Measurements from ENCODE around the gene PSME3IP1.

PSME3IP1 gene

GRCh38 chr16:57186872-57187854, 1.3 kb upstream of the PSME3IP1 start:
- H3K79me2 ChIP-seq (ENCODE audit: low read length) = peaks cover 92% of the 10 kb centered on the region
- H3K36me3 ChIP-seq (replicated peaks; ENCODE audit: low read depth, low read length) = peaks cover 8% of the 10 kb centered on the region
- H3K27me3 ChIP-seq (ENCODE audit: low read depth, low read length) = no peaks in the 10 kb centered on the region
- TF ChIP-seq EZH2phosphoT487 (IDR thresholded peaks at IDR 0.05; ENCODE audit: low read depth) (no peak), CTCF (IDR thresholded peaks at IDR 0.05; ENCODE audit: low read depth, low read length) (no peak)
- H3K27ac ChIP-seq (ENCODE audit: low read length) = peak overlapping the region; percentile 56
- H3K4me1 ChIP-seq (ENCODE audit: low read length) = peaks cover 18% of the 10 kb centered on the region
- peaks cover 21% of the 10 kb centered on the region for H4K20me1 ChIP-seq (ENCODE audit: insufficient read depth, low read length)
- peak overlapping the region; percentile 95 for H3K4me2 ChIP-seq (ENCODE audit: low read length)
- no peaks in the 10 kb centered on the region for H3K9me3 ChIP-seq (ENCODE audit: insufficient read depth, low read length)
- H2AFZ ChIP-seq (ENCODE audit: low read depth, low read length) = no peak overlapping the region
- H3K9ac ChIP-seq (ENCODE audit: low read length) = peak overlapping the region; percentile 89
- peak overlapping the region; percentile 95 for H3K4me3 ChIP-seq (ENCODE audit: low read length)

GRCh38 chr16:57185446-57185944, 344 bp downstream of the PSME3IP1 start:
- Histone ChIP-seq H3K79me2 (ENCODE audit: low read length) (peaks cover 94% of the 10 kb centered on the region), H3K36me3 (replicated peaks; ENCODE audit: low read depth, low read length) (peaks cover 8% of the 10 kb centered on the region), H2AFZ (ENCODE audit: low read depth, low read length) (peak overlapping the region; percentile 60), H3K9ac (ENCODE audit: low read length) (peak overlapping the region; percentile 77), H3K27me3 (ENCODE audit: low read depth, low read length) (no peaks in the 10 kb centered on the region), H3K4me1 (ENCODE audit: low read length) (peaks cover 18% of the 10 kb centered on the region), H4K20me1 (ENCODE audit: insufficient read depth, low read length) (peaks cover 7% of the 10 kb centered on the region), H3K9me3 (ENCODE audit: insufficient read depth, low read length) (no peaks in the 10 kb centered on the region), H3K27ac (ENCODE audit: low read length) (peak overlapping the region; percentile 57), H3K4me2 (ENCODE audit: low read length) (peak overlapping the region; percentile 94), H3K4me3 (ENCODE audit: low read length) (peak overlapping the region; percentile 87)
- no peak for TF ChIP-seq CTCF (IDR thresholded peaks at IDR 0.05; ENCODE audit: low read depth, low read length)
- TF ChIP-seq EZH2phosphoT487 (IDR thresholded peaks at IDR 0.05; ENCODE audit: low read depth) = no peak

GRCh38 chr16:57184887-57185445, 873 bp downstream of the PSME3IP1 start:
- H3K4me1 ChIP-seq (ENCODE audit: low read length) = peaks cover 18% of the 10 kb centered on the region
- peaks cover 90% of the 10 kb centered on the region for H3K79me2 ChIP-seq (ENCODE audit: low read length)
- peak overlapping the region; percentile 94 for H3K4me2 ChIP-seq (ENCODE audit: low read length)
- H3K36me3 ChIP-seq (replicated peaks; ENCODE audit: low read depth, low read length) = peaks cover 6% of the 10 kb centered on the region
- no peak for TF ChIP-seq EZH2phosphoT487 (IDR thresholded peaks at IDR 0.05; ENCODE audit: low read depth)
- TF ChIP-seq CTCF (IDR thresholded peaks at IDR 0.05; ENCODE audit: low read depth, low read length) = no peak
- peaks cover 6% of the 10 kb centered on the region for H4K20me1 ChIP-seq (ENCODE audit: insufficient read depth, low read length)
- no peaks in the 10 kb centered on the region for H3K27me3 ChIP-seq (ENCODE audit: low read depth, low read length)
- peak overlapping the region; percentile 57 for H3K27ac ChIP-seq (ENCODE audit: low read length)
- peak overlapping the region; percentile 87 for H3K4me3 ChIP-seq (ENCODE audit: low read length)
- H3K9me3 ChIP-seq (ENCODE audit: insufficient read depth, low read length) = no peaks in the 10 kb centered on the region
- H2AFZ ChIP-seq (ENCODE audit: low read depth, low read length) = peak overlapping the region; percentile 60; the same call in 1 of the 2 replicates
- H3K9ac ChIP-seq (ENCODE audit: low read length) = peak overlapping the region; percentile 77

- Histone ChIP-seq H4K20me1 (ENCODE audit: insufficient read depth, low read length) (peaks cover 6% of the 10 kb centered on the region), H2AFZ (ENCODE audit: low read depth, low read length) (no peak overlapping the region), H3K36me3 (replicated peaks; ENCODE audit: low read depth, low read length) (no peaks in the 10 kb centered on the region), H3K79me2 (ENCODE audit: low read length) (peaks cover 90% of the 10 kb centered on the region), H3K4me3 (ENCODE audit: low read length) (peak overlapping the region; percentile 87), H3K4me1 (ENCODE audit: low read length) (peaks cover 18% of the 10 kb centered on the region), H3K9ac (ENCODE audit: low read length) (peak overlapping the region; percentile 77; the same call in 1 of the 2 replicates), H3K9me3 (ENCODE audit: insufficient read depth, low read length) (no peaks in the 10 kb centered on the region), H3K27ac (ENCODE audit: low read length) (no peak overlapping the region), H3K27me3 (ENCODE audit: low read depth, low read length) (no peaks in the 10 kb centered on the region), H3K4me2 (ENCODE audit: low read length) (peak overlapping the region; percentile 94)
- TF ChIP-seq EZH2phosphoT487 (IDR thresholded peaks at IDR 0.05; ENCODE audit: low read depth) (no peak), CTCF (IDR thresholded peaks at IDR 0.05; ENCODE audit: low read depth, low read length) (no peak)
Observed at GRCh38 chr16:57184113-57184512, 1.7 kb downstream of the PSME3IP1 start.

Data from OCI-LY3 (cell line).